Measurements from ENCODE around the gene ADAMTS10.
"Not testable (repeated sequence)": the region's sequence is repeated elsewhere in the genome, so short reads cannot be mapped to it uniquely, and the experiment has no call there.

Gene ADAMTS10

GRCh38 chr19:8557642-8558238 is 52.8 kb downstream of the ADAMTS10 start:
- no peak for DNase-seq

DNA sequence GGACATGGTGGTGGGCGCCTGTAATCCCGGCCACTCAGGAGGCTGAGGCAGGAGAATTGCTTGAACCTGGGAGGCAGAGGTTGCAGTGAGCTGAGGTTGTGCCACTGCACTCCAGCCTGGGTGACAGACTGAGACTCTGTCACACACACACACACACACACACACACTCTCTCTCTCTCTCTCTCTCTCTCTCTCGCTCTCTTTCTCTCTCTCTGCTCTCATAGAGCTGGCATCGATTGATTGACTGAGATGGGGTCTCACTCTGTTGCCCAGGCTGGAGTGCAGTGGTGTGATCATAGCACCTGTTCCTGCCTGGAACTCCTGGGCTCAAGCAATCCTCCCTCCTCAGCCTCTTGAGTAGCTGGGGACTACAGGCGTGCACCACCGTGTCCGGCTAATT is 56.8 kb downstream of the ADAMTS10 start:
- not testable (repeated sequence) for DNase-seq

DNA sequence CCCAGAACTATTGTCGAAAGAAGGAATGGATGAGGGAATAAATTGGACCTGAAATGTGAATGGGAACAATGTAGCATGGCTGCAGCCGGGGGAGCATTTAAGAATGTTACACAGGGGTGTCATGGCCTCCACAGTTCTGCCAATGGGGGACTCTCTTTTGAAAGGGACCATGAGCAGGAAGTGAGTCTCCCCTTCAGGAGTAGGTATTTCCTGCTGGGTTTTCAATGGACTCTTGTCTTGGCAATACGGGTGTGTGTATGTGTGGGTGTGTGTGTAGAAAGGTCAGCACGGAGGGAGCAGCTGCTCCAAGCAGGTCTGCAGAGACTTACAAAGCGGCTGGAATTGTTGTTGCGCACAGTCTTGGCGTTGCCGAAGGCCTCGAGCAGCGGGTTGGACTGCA is 57.7 kb downstream of the ADAMTS10 start:
- DNase-seq: peak; percentile 11 to 32

- DNase-seq: no peak
These were observed 60.4 kb downstream of the ADAMTS10 start for GRCh38 chr19:8550070-8550469.

DNA sequence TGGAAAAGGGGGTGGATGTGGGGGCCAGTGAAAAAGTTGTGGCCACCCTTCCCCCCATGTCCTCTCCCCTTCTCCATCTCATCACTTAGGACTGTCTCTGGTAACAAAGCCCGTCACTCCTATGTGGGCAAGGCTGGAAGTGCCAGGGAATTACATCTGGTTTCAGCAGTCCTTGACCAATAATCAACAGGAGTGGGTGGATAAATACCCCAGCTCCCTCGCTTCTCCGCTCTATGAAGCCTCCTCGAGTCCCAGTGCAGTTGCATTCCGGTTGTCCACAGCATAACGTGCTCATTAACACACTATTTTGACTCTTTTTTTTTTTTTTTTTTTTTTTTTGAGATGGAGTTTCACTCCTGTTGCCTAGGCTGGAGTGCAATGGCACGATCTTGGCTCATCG is 64.8 kb downstream of the ADAMTS10 start:
- no peak for DNase-seq

DNA sequence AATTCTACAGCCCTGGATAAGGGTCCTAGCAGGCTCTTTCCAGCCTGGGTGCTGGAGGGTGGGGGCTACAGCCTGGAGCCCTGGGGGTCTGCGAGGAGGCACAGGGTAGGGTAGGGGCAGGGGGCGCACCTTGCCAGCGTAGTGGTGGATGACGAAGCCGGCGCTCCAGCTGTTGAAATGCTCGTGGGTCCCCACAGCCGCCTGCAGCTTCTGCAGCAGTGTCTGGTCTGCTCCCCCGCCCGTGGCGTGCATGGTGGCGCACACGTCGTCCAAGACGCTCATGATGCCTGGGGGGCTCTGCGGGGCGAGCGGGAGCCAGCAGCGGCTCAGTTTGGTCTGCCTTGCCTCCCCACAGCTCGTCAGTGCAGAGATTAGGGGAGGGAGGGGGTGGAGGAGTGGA is 66.3 kb downstream of the ADAMTS10 start:
- DNase-seq: no peak

DNA sequence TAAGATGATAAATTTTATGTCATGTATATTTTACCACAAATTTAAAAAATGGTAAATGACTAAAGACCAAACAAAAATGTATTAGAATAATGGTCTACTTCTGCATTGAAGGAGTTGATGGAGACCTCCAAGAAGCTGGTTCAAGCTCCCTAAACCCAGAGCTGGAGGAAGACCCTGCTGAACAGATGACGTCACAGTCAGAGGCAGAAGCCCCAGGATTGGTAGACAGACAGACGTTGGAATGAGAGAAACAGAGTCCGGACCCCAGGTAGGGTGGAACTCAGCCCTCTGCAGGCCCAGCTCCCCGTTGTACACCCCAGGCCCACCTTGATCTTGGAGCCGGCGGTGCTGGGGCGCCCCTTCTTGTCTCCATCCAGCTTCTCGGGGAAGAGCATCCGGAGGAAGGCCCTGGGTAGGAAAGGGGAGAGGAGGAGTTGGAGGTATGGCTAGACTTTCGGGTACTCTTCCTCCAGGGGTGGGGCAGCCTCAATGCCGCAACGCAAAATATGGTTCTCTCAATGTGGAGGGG is 70.8 kb downstream of the ADAMTS10 start:
- no peak for DNase-seq

DNA sequence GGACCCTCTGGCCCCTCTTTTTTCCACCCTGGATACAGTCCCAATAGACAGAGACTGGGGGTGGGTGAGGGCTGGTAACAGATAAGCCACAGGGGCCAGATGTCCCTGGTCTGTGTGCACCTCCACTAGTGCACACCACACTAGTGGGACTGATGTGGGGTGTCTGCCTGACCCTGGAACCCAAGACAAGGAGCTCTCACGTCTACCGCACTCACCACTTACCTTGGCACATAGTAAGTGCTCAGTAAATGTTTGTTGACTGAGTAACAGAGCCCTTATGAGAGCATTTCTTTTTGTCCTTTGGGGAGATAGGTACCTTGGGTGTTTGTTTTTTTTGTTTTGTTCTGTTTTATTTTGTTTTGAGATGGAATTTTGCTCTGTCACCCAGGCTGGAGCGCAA is 73.4 kb downstream of the ADAMTS10 start:
- DNase-seq: no peak

GRCh38 chr19:8536282-8536681 is 74.2 kb downstream of the ADAMTS10 start:
- no peak for DNase-seq

DNA sequence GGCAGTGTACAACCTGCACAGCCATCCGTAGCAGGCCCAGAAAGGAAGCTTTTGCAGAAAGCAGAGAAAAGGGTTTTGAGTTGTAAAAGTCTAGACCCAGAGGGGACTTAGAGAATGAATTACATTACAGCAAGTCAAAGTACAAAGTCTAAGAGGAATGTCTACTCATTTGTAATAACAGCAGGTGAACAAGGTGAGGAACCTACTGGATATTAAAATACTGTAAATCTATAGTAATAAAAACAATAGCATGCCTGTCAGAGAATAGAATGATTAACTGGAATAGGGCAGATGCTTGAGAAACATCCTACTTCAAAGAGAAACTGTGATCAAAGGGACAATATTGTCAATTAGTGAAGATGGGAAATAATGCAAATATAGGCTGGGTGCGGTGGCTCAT is 78.3 kb downstream of the ADAMTS10 start:
- DNase-seq: no peak

DNA sequence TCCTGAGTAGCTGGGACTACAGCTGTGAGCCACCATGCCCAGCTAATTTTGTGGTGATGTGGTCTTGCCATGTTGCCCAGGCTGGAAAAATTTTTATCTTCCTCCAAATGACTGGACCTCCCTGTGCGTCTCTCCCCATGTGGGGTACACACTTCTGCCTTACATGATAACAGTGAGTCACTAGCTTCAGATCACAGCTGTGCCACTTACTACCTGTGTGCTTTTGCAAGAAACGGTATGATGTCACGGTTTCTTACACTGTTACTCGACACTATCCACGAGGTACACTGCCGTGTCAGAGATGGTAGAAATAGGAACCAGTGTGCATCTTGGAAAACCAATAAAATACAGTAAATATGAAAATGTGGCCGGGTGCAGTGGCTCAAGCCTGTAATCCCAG is 79.0 kb downstream of the ADAMTS10 start:
- no peak for DNase-seq

Measured in NCI-H2081 (cell line).